SK-N-MC (cell line): Measurements from ENCODE around the gene CLEC14A.

Experiments
- EZH2 ChIP-seq: fragments of 200-600 bp; sonication (generic); IDR thresholded peaks from one replicate; pipeline ENCODE4 v1.6.1; 2017; ENCODE audit warnings: antibody characterized with exemption
- POLR2AphosphoS5 ChIP-seq: IDR thresholded peaks from 2 replicates; pipeline ENCODE4 v1.6.1; 2012; ENCODE audit warnings: mild to moderate bottlenecking, low read depth, low read length, borderline replicate concordance

DNA sequence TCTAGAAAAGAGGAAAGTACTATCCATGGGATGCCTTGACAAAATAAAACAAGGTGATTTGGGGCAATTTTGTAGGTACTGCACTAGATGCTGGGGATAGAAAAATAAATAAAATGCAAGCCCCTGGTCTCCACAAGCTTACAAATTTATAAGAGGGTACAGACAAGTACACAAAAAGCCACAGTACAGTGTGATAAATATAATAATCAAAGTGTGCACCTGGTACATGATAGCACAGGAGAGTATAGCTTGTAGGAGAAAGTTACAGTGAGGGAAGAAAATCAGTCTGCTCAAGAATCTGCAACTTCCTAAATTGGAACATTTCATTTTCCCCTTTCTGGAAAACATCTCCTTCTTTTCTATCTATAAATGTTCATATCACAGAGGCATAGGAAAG is 51.2 kb downstream of the CLEC14A start:
- TF ChIP-seq POLR2AphosphoS5 (no peak), EZH2 (no peak)
